ENCODE results near the gene ZNF507. TPM values are rescaled to one million over a fixed set of nuclear protein-coding genes. Genes with fewer than 3 reads are reported as not detected.

Gene ZNF507
- total and polyA plus RNA-seq, 9 of the 15 experiments (the other 6 are each of a cell fraction or from before 2014, with no cell fraction given), result 2.9 to 25.0 (median 10.4) TPM

- no peak for TF ChIP-seq BRF1 (IDR thresholded peaks at IDR 0.05; ENCODE audit: borderline replicate concordance, extremely low read depth, insufficient read length)
- TF ChIP-seq RFX5 (IDR thresholded peaks at IDR 0.05; ENCODE audit: low read depth, low read length), result no peak
- no peak for TF ChIP-seq COPS2 (conservative IDR thresholded peaks at IDR 0.05)
- no peak for TF ChIP-seq FIP1L1 (IDR thresholded peaks at IDR 0.05; ENCODE audit: low read depth, low read length, poor library complexity, severe bottlenecking)
- no peak for TF ChIP-seq PBX2 (CRISPR knock-in tag; IDR thresholded peaks at IDR 0.05; ENCODE audit: low read depth)
- TF ChIP-seq PBX2 (tag; conservative IDR thresholded peaks at IDR 0.05; ENCODE audit: low read depth), result no peak; the same call in 1 of the 2 replicates
- TF ChIP-seq MBD2 (IDR thresholded peaks at IDR 0.05; ENCODE audit: borderline replicate concordance, low read depth), result 0 out of 2 replicates have a peak, but pooled peaks have one; percentile 31
- TF ChIP-seq, protein P1, sequence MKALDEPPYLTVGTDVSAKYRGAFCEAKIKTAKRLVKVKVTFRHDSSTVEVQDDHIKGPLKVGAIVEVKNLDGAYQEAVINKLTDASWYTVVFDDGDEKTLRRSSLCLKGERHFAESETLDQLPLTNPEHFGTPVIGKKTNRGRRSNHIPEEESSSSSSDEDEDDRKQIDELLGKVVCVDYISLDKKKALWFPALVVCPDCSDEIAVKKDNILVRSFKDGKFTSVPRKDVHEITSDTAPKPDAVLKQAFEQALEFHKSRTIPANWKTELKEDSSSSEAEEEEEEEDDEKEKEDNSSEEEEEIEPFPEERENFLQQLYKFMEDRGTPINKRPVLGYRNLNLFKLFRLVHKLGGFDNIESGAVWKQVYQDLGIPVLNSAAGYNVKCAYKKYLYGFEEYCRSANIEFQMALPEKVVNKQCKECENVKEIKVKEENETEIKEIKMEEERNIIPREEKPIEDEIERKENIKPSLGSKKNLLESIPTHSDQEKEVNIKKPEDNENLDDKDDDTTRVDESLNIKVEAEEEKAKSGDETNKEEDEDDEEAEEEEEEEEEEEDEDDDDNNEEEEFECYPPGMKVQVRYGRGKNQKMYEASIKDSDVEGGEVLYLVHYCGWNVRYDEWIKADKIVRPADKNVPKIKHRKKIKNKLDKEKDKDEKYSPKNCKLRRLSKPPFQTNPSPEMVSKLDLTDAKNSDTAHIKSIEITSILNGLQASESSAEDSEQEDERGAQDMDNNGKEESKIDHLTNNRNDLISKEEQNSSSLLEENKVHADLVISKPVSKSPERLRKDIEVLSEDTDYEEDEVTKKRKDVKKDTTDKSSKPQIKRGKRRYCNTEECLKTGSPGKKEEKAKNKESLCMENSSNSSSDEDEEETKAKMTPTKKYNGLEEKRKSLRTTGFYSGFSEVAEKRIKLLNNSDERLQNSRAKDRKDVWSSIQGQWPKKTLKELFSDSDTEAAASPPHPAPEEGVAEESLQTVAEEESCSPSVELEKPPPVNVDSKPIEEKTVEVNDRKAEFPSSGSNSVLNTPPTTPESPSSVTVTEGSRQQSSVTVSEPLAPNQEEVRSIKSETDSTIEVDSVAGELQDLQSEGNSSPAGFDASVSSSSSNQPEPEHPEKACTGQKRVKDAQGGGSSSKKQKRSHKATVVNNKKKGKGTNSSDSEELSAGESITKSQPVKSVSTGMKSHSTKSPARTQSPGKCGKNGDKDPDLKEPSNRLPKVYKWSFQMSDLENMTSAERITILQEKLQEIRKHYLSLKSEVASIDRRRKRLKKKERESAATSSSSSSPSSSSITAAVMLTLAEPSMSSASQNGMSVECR (CRISPR knock-in tag; IDR thresholded peaks at IDR 0.05), result no peak
- TF ChIP-seq ETV1 (tag; conservative IDR thresholded peaks at IDR 0.05; ENCODE audit: low read depth), result peak; percentile 79
- TF ChIP-seq, protein P2, sequence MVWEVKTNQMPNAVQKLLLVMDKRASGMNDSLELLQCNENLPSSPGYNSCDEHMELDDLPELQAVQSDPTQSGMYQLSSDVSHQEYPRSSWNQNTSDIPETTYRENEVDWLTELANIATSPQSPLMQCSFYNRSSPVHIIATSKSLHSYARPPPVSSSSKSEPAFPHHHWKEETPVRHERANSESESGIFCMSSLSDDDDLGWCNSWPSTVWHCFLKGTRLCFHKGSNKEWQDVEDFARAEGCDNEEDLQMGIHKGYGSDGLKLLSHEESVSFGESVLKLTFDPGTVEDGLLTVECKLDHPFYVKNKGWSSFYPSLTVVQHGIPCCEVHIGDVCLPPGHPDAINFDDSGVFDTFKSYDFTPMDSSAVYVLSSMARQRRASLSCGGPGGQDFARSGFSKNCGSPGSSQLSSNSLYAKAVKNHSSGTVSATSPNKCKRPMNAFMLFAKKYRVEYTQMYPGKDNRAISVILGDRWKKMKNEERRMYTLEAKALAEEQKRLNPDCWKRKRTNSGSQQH (CRISPR knock-in tag; IDR thresholded peaks at IDR 0.05), result no peak
- TF ChIP-seq ZKSCAN8 (CRISPR knock-in tag; IDR thresholded peaks at IDR 0.05), result peak; percentile 62; the same call in 1 of the 2 replicates
- no peak for TF ChIP-seq ARHGAP35 (IDR thresholded peaks at IDR 0.05; ENCODE audit: partially characterized antibody)
- no peak for TF ChIP-seq HMGXB4 (CRISPR knock-in tag; IDR thresholded peaks at IDR 0.05)
- TF ChIP-seq LCOR (CRISPR knock-in tag; IDR thresholded peaks at IDR 0.05), result peak; percentile 26; the same call in 1 of the 2 replicates
- TF ChIP-seq ZNF212 (CRISPR knock-in tag; IDR thresholded peaks at IDR 0.05), result no peak
Measured at GRCh38 chr19:32421589-32422361, 76.4 kb downstream of the ZNF507 start (continued).
